NCI-H128 (cell line): Measurements from ENCODE around the gene MYO9A.

ENCODE experiments used
- DNase-seq: peaks from one replicate; lab custom pipeline; 2025; ENCODE audit not compliant: unreplicated experiment; lab: John Stamatoyannopoulos, UW

Gene MYO9A

GRCh38 chr15:71974211-71974610 lies 143.7 kb downstream of the MYO9A start:
- no peak for DNase-seq

DNA sequence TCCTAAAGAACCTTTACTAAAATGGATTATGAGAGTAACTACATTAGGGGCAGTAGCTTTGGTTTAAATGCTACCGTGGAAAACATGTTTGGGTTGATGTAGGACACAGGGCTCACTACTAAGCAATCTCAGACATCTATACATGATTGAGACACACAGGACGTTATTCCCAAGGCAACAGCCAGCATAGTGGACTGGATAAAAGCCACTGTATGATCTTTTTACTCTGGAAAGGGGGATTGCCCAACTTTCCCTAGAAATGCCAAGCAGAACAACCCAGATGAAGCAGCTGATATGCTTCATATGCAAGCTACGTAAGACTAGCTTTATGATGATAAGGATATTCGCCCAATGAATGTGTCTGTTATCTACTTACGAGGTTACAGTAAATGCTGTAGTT lies 144.6 kb downstream of the MYO9A start:
- DNase-seq: no peak

DNA sequence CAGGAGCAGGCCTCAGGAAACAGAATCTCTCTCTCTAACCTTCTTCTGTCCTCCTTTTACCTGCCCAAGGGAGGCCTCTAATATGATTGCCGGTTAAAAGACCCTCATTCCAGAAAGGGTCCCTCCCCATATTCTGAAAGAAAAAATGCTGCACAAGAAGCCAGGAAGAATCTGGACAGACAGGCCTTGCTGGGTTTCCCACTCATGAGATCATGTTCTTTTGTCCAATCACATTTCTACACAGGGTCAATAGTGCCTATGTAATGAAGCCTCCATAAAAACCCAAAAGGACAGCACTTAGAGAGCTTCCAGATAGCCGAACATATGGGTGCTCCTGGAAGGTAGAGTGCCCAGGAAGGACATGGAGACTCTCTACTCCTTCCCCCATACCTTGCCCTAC lies 146.0 kb downstream of the MYO9A start:
- no peak for DNase-seq

- no peak for DNase-seq
These were observed 147.5 kb downstream of the MYO9A start for GRCh38 chr15:71970435-71970834.

DNA sequence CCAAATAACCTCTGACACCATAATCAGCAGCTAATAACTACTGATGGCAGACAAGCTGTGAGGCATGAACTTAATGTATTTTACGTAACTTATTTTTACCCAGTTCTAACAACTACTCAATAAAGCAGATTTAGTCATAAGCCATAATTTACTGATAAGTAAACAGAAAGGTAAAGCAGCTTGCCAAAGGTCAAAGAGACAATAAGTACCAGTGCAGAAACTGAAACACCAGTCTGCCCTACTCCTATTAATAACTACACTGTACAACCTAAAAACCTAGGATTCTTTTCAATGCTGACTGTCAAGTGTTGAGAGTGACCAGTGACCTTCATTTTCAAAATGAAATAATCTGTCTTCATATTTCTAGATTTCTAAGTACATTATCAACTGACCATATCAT lies 155.4 kb downstream of the MYO9A start:
- no peak for DNase-seq

GRCh38 chr15:71957026-71957425 lies 160.9 kb downstream of the MYO9A start:
- DNase-seq: no peak

GRCh38 chr15:71951134-71951533 lies 166.8 kb downstream of the MYO9A start:
- DNase-seq: no peak

DNA sequence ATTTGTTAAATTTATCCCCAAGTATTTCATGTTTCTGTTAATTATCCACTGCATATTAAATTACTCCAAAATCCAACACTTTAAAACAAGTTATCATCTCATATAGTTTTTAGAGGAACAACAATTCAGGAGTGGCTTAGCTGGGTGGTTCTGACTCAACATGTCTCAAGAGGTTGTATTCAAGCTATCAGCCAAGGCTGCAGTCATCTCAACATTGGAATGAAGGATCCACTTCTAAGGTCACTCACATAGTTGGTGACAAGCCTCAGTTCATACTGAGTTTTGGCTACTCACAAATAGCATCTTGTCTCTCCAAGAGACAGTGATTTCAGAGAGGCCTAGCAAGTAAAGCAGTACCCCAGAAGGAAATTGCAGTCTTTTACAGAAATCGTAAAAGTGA lies 172.9 kb downstream of the MYO9A start:
- no peak for DNase-seq

- DNase-seq: no peak
These were observed 174.1 kb downstream of the MYO9A start for GRCh38 chr15:71943806-71944205.

DNA sequence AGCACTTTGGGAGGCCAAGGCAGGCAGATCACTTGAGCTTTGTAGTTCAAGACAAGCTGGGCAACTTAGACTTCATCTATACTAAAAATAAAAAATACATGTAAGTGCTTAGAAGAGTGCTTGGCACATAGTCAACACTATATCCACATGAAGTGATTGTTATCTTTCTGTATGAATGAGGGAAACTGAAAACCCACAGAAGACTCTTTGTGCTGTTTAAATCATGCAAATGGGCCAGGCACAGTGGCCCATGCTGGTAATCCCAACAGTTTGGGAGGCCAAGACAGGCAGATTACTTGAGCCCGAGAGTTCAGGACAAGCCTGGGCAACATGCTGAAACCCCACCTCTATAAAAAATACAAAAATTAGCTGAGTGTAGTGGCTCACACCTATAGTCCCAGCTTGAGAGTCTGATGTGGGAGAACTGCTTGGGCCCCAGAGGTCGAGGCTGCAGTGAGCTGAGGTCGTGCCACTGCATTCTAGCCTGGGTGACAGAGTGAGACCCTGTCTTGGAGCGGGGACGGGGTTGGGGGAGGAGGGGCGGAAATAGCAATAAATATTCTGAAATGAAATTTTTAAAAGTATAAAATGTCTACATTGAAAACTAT lies 177.9 kb downstream of the MYO9A start:
- DNase-seq: no peak

DNA sequence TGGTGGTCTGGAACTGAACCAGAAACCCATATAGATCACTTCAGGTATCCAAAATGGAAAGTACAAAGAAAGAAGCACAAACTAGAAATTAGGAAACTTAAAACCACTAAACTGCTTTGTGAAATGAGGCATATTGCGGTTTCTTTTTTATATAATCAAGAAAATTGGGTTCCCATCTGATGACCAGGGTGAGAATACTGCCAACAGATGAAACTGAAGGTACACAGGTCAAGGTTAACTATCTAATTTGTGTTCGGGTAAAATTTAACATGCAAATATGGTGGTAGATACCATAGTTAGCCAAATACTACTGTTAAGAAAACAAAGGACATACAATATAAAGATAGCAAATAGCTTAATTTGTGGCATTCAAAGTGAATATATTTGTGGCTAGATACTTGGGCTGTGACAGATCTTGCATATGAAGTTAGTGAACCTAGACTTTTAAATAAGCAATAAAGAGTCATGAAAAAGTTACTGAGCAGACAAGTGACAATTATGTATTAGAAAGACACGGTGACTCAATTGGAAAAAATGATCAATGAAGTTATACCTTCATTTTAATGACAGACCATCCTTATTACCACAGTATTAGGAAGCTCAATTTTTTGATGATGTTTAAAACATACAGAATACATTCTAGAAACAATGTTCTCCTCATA lies 180.2 kb downstream of the MYO9A start:
- DNase-seq: no peak

GRCh38 chr15:71934446-71934845 lies 183.5 kb downstream of the MYO9A start:
- DNase-seq: no peak

GRCh38 chr15:71932689-71933088 lies 185.3 kb downstream of the MYO9A start:
- DNase-seq: no peak

GRCh38 chr15:71931261-71931660 lies 186.7 kb downstream of the MYO9A start:
- no peak for DNase-seq

GRCh38 chr15:71925145-71925544 lies 192.8 kb downstream of the MYO9A start:
- DNase-seq: no peak

DNA sequence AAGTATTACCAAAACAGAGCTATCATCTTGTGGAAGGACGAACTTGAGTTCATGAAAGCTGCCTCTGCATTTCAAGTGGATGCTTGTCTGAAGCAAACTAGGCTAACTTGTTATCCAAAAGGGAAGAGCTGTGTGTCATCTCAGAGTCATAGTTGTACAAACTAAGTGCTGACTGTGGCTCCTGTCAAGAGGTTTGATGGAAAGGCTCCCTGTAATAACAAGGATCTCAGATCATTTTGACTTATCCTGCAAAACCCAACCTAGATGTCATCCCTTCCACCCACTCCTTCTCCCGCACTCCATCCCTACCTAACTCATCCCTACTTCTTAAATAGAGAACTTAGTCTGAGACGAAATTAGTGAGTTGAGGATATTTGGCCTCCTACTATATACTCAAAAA lies 196.8 kb downstream of the MYO9A start:
- DNase-seq: no peak

DNA sequence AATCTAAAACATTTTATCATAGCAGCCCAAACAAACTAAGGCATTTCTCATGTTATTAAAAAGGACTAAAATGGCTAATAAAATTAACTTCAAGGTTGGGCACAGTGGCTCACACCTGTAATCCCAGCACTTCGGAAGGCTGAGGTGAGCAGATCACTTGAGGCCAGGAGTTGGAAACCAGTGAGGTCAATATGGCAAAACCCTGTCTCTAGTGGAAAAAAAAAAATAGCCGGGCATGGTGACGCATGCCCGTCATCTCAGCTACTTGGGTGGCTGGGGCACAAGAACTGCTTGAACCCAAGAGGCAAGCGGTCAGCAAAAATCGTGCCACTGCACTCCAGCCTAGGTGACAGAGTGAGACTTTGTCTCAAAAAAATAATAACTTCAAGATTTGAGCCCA lies 197.4 kb downstream of the MYO9A start:
- DNase-seq: no peak

DNA sequence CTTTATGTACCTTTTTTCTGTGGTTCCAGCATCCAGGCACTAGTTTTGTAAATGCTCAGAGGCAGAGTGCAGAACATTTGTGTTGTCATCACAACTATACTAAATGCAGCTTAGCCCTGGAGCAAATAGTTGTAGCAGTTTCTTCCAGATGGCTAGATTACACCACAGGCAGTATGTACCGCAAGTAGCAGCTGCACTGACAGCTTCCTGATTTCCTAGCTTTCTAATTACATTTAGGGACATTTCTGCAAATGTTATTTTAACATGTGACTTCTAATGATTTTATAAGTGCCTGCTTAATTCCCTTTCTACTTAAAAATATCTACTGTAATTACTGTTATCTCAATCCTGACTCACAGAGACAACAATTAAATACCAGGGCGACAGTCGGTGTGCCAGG lies 201.1 kb downstream of the MYO9A start:
- DNase-seq: no peak

DNA sequence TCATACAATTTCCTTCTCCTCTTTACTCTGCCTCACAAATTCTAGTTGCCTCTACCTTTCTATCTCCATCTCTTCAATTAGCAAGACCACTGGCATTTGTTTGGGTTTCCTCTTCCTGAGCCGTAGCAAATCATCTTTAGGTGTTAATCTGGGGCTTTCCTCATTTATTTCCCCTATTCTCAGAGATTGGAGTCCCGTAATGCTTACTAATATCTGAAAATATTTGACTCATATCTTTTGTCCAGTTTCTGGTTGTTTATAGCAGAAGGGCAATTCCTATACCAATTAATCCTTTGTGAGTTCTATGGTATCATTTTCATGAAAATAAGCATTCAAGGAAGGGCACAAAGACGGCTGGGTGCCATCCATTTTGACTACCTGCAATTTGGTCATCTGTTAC lies 203.9 kb downstream of the MYO9A start:
- DNase-seq: no peak

GRCh38 chr15:71899674-71900073 lies 218.3 kb downstream of the MYO9A start:
- no peak for DNase-seq

GRCh38 chr15:71893691-71894090 lies 224.3 kb downstream of the MYO9A start:
- no peak for DNase-seq

- no peak for DNase-seq
These were observed 225.6 kb downstream of the MYO9A start for GRCh38 chr15:71892335-71892734.

GRCh38 chr15:71891026-71891425 lies 226.9 kb downstream of the MYO9A start:
- no peak for DNase-seq
